GM13976 (cell line): ENCODE data around the gene KRTAP20-3.

ENCODE experiments used
- DNase-seq: peaks from one replicate; pipeline ENCODE4 v3.0.0; 2012; ENCODE audit warnings: low spot score
- in situ Hi-C: fragments of 300-500 bp; cut with MboI; formaldehyde crosslinking; loops from one replicate; pipeline ENCODE4 v1.12.0; 2022; ENCODE audit warnings: low sequenced_read_pairs, mixed read lengths, inconsistent platforms; ENCODE audit not compliant: unreplicated experiment
- TF ChIP-seq, protein P1 (sequence below): IDR thresholded peaks from 2 replicates; pipeline ENCODE4 v1.5.1; 2012; ENCODE audit warnings: borderline replicate concordance, mild to moderate bottlenecking; ENCODE audit not compliant: insufficient read depth; ENCODE audit errors: extremely low read depth, missing control alignments, control extremely low read depth

The KRTAP20-3 gene

GRCh38 chr21:30616125-30616524 lies 26.5 kb upstream of the KRTAP20-3 start, which contains the start of gene KRTAP20-1:
TSS of gene KRTAP20-1 (plus strand) at chr21:30616425. CDS start at chr21:30616455, 30 bp downstream.
- TF ChIP-seq, protein P1, sequence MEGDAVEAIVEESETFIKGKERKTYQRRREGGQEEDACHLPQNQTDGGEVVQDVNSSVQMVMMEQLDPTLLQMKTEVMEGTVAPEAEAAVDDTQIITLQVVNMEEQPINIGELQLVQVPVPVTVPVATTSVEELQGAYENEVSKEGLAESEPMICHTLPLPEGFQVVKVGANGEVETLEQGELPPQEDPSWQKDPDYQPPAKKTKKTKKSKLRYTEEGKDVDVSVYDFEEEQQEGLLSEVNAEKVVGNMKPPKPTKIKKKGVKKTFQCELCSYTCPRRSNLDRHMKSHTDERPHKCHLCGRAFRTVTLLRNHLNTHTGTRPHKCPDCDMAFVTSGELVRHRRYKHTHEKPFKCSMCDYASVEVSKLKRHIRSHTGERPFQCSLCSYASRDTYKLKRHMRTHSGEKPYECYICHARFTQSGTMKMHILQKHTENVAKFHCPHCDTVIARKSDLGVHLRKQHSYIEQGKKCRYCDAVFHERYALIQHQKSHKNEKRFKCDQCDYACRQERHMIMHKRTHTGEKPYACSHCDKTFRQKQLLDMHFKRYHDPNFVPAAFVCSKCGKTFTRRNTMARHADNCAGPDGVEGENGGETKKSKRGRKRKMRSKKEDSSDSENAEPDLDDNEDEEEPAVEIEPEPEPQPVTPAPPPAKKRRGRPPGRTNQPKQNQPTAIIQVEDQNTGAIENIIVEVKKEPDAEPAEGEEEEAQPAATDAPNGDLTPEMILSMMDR, result no peak
- in situ Hi-C loops, result no loop called here
- DNase-seq, result no peak

- TF ChIP-seq, protein P1, result no peak
- no peak for DNase-seq
- in situ Hi-C loops, result no loop called here
These were observed 22.6 kb upstream of the KRTAP20-3 start for GRCh38 chr21:30620080-30620479.

- DNase-seq, result no peak
- in situ Hi-C loops, result no loop called here
- TF ChIP-seq, protein P1, result no peak
These were observed 22.1 kb upstream of the KRTAP20-3 start, which contains the start of gene KRTAP20-4 for GRCh38 chr21:30620522-30620921. TSS of gene KRTAP20-4 (plus strand) at chr21:30620627.

- TF ChIP-seq, protein P1, result no peak
- DNase-seq, result no peak
- in situ Hi-C loops, result no loop called here
These were observed 19.3 kb upstream of the KRTAP20-3 start for GRCh38 chr21:30623362-30623761.

DNA sequence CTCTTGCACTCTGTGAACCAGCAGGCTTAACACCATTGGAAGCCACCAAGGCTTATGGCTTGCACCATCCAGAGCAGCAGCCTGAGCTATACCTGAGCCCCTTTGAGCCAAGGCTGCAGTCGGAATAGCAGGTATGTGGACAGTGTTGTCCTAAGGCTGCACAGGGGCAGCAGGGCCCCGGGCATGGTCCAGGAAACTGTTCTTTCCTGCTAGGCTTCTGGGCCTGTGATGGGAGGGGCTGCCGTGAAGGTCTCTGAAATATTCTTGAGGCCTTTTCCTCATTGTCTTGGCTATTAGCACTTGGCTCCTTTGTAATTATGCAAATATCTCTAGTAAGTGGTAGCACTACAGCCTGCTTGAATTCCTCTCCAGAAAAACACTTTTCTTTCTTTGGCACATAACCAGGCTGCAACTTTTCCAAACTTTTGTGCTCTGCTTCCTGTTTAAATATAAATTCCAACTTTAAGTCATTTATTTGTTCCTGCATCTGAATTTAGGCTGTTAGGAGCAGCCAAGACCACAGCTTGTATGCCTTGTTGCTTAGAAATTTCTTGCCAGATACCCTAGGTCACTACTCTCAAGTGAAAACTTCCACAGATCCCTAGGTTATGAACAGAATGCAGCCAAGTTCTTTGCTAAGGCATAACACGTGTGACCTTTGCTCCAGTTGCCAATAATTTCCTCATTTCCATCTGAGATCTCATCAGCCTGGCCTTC lies 17.1 kb upstream of the KRTAP20-3 start:
- no peak for DNase-seq
- TF ChIP-seq, protein P1, result no peak
- in situ Hi-C loops, result no loop called here

GRCh38 chr21:30628109-30628508 lies 14.6 kb upstream of the KRTAP20-3 start:
- TF ChIP-seq, protein P1, result no peak
- no peak for DNase-seq
- in situ Hi-C loops, result no loop called here
